Kidney epithelial cell (primary cell): ENCODE measurements around the gene LRBA. TPM values are rescaled to one million over a fixed set of nuclear protein-coding genes. Genes with fewer than 3 reads are reported as not detected.

Source experiments
- DNase-seq: peaks from one replicate; pipeline ENCODE4 v3.0.0-alpha.2; 2010; ENCODE audit warnings: low read depth
- H3K27me3 ChIP-seq: 2 replicates; pipeline ENCODE4 v1.6.0; 2011; ENCODE audit warnings: low read length; ENCODE audit not compliant: control insufficient read depth, insufficient read depth
- H3K36me3 ChIP-seq: 2 replicates; pipeline ENCODE4 v1.5.1; 2011; ENCODE audit warnings: low read length; ENCODE audit not compliant: control insufficient read depth, insufficient read depth
- H3K4me3 ChIP-seq: 2 replicates; pipeline ENCODE4 v1.5.1; 2011; ENCODE audit warnings: low read depth, mild to moderate bottlenecking, control low read depth, low read length
- total RNA-seq: library from RNA; depleted of rRNA; stranded (reverse); fragments of >200 nt; gene quantifications from 2 replicates; pipeline ENCODE4 v1.2.3, GENCODE V29; 2015
- TF ChIP-seq, protein P1 (sequence below): IDR thresholded peaks from 2 replicates; pipeline ENCODE4 v1.5.1; 2011; ENCODE audit warnings: mild to moderate bottlenecking, moderate library complexity, low read length, control low read depth, inconsistent platforms; ENCODE audit not compliant: insufficient read depth, poor library complexity, severe bottlenecking

LRBA gene
- total RNA-seq, 1 donor from 2014 or later, result 85.2 TPM

DNA sequence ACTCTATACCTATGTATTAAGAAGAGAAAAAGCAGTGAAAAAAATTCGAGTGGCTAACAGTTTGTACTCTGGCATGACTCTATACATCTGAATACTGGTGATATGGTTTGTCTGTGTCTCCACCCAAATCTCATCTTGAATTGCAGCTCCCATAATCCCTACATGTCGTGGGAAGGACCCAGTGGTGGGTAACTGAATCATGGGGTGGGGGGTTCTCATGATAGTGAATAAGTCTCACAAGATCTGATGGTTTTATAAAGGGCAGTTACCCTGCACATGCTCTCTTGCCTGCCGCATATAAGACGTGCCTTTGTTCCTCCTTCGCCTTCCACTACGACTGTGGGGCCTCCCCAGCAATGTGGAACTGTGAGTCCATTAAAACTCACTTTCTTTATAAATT lies 70.4 kb downstream of the LRBA start:
- DNase-seq, result no peak
- no peaks in the 10 kb centered on the region for H3K27me3 ChIP-seq
- no peaks in the 10 kb centered on the region for H3K36me3 ChIP-seq
- TF ChIP-seq, protein P1, sequence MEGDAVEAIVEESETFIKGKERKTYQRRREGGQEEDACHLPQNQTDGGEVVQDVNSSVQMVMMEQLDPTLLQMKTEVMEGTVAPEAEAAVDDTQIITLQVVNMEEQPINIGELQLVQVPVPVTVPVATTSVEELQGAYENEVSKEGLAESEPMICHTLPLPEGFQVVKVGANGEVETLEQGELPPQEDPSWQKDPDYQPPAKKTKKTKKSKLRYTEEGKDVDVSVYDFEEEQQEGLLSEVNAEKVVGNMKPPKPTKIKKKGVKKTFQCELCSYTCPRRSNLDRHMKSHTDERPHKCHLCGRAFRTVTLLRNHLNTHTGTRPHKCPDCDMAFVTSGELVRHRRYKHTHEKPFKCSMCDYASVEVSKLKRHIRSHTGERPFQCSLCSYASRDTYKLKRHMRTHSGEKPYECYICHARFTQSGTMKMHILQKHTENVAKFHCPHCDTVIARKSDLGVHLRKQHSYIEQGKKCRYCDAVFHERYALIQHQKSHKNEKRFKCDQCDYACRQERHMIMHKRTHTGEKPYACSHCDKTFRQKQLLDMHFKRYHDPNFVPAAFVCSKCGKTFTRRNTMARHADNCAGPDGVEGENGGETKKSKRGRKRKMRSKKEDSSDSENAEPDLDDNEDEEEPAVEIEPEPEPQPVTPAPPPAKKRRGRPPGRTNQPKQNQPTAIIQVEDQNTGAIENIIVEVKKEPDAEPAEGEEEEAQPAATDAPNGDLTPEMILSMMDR, result no peak
- no peak overlapping the region for H3K4me3 ChIP-seq

GRCh38 chr4:150943818-150944217 lies 71.3 kb downstream of the LRBA start:
- no peak for DNase-seq
- Histone ChIP-seq H3K27me3 (no peaks in the 10 kb centered on the region), H3K4me3 (no peak overlapping the region), H3K36me3 (no peaks in the 10 kb centered on the region)
- TF ChIP-seq, protein P1, result no peak

GRCh38 chr4:150943126-150943525 lies 72.0 kb downstream of the LRBA start:
- TF ChIP-seq, protein P1, result no peak
- Histone ChIP-seq H3K36me3 (no peaks in the 10 kb centered on the region), H3K27me3 (no peaks in the 10 kb centered on the region), H3K4me3 (no peak overlapping the region)
- DNase-seq, result no peak

DNA sequence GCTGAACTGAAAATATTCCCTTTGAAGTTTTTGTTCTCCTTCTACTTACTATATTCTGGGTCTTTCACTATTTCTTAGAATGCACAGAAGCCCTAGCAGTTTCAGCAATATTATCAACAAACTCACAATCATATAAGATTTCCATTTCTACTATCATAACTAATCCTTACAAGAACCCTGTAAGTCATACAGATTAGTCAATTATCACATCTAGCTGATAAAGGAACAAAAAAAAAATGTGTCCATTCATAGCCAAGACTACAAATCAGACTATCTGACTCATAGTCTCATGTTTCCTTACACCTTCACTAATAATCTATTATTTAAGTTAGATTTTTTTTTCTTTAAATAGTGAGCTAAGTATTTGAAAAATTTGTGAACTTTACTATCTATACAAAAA lies 72.5 kb downstream of the LRBA start:
- H3K4me3 ChIP-seq, result no peak overlapping the region
- no peak for DNase-seq
- no peaks in the 10 kb centered on the region for H3K36me3 ChIP-seq
- TF ChIP-seq, protein P1, result no peak
- H3K27me3 ChIP-seq, result no peaks in the 10 kb centered on the region

DNA sequence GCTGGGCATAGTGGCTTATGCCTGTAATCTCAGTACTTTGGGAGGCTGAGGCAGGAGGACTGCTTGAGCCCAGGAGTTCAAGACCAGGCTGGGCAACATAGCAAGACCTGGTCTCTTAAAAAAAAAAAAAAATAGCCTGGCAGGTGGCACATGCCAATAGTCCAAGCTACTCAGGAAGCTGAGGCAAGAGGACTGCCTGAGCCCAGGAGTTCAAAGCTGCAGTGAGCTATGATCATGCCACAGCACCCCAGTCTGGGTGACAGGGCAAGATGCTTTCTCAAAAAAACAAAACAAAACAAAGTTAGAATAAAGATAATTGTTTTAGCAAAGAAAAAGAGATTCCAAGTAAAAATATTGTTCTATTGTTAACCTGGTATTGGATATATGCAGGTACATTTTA lies 75.0 kb downstream of the LRBA start:
- no peaks in the 10 kb centered on the region for H3K36me3 ChIP-seq
- no peaks in the 10 kb centered on the region for H3K27me3 ChIP-seq
- TF ChIP-seq, protein P1, result no peak
- H3K4me3 ChIP-seq, result no peak overlapping the region
- DNase-seq, result no peak

DNA sequence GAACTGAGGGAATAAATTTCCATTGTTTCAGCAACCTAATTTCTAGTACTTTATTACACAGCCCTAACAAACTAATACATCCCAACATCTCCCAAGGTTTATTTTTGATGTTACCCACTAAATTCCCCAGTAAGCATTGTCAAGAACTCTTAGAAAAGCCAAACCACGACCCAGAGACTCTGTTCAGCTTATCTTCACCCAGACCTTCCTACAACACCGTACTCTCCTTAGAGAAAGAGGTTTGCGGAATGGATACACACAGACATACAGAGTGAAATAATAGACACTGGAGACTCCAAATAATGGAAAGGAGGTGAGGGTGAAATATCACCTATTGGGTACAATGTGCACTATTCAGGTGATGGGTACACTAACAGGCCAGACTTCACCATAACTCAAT lies 75.6 kb downstream of the LRBA start:
- TF ChIP-seq, protein P1, result no peak
- no peaks in the 10 kb centered on the region for H3K27me3 ChIP-seq
- H3K36me3 ChIP-seq, result no peaks in the 10 kb centered on the region
- no peak for DNase-seq
- no peak overlapping the region for H3K4me3 ChIP-seq
